Stimulated activated naive CD4-positive, alpha-beta T cell (primary cell): Measurements from ENCODE around the gene NEK7.

ENCODE experiments used
- DNase-seq, 6 experiments: peaks; one replicate each; lab custom pipeline; 2025; lab: John Stamatoyannopoulos, UW

The NEK7 gene

GRCh38 chr1:198147216-198147615, 9.6 kb upstream of the NEK7 start:
- DNase-seq: no peak

- DNase-seq: no peak
These were observed 6.4 kb upstream of the NEK7 start for GRCh38 chr1:198150369-198150768.

GRCh38 chr1:198151688-198152087, 5.1 kb upstream of the NEK7 start:
- DNase-seq: no peak

- no peak for DNase-seq
These were observed 3.7 kb upstream of the NEK7 start for GRCh38 chr1:198153103-198153502.

- DNase-seq: no peak
These were observed 3.0 kb upstream of the NEK7 start for GRCh38 chr1:198153804-198154203.

GRCh38 chr1:198155253-198155652, 1.5 kb upstream of the NEK7 start:
- DNase-seq: no peak

GRCh38 chr1:198156111-198156744, 570 bp upstream of the NEK7 start:
- peak; percentile 32 to 77 (median 60) for DNase-seq

GRCh38 chr1:198157241-198157846, 546 bp downstream of the NEK7 start:
- DNase-seq: peak; percentile 69 to 89 (median 77)

- peak in 5 of 6 experiments; percentile 12 to 76 (median 49) for DNase-seq
These were observed 1.3 kb downstream of the NEK7 start for GRCh38 chr1:198157847-198158725.

- peak; percentile 76 to 82 (median 80) for DNase-seq
These were observed 2.2 kb downstream of the NEK7 start for GRCh38 chr1:198158735-198159589.

GRCh38 chr1:198160222-198160621, 3.4 kb downstream of the NEK7 start:
- DNase-seq: no peak

- no peak for DNase-seq
These were observed 4.3 kb downstream of the NEK7 start for GRCh38 chr1:198160946-198161614.

GRCh38 chr1:198161718-198162090, 4.9 kb downstream of the NEK7 start:
- DNase-seq: no peak

GRCh38 chr1:198162091-198162767, 5.4 kb downstream of the NEK7 start:
- DNase-seq: no peak

GRCh38 chr1:198165927-198166647, 9.3 kb downstream of the NEK7 start:
- DNase-seq: peak in 3 of 6 experiments; percentile 50 to 64 (median 58)

- no peak for DNase-seq
These were observed 10.1 kb downstream of the NEK7 start for GRCh38 chr1:198166900-198167299.

- DNase-seq: peak in 4 of 6 experiments; percentile 19 to 59 (median 28)
These were observed 10.7 kb downstream of the NEK7 start for GRCh38 chr1:198167436-198167934.

GRCh38 chr1:198168227-198168626, 11.4 kb downstream of the NEK7 start:
- DNase-seq: no peak

- no peak for DNase-seq
These were observed 12.9 kb downstream of the NEK7 start for GRCh38 chr1:198169672-198170071.
